ENCODE results near the gene NRBP1.

Gene NRBP1

GRCh38 chr2:27390822-27391679 is 37.4 kb upstream of the NRBP1 start:
- H2AFZ ChIP-seq (ENCODE audit: low read length): no peak overlapping the region
- H3K4me3 ChIP-seq (ENCODE audit: low read depth, low read length, poor library complexity, severe bottlenecking): no peak overlapping the region
- H4K20me1 ChIP-seq (ENCODE audit: insufficient read depth, low read length): no peaks in the 10 kb centered on the region
- no peaks in the 10 kb centered on the region for H3K27me3 ChIP-seq (ENCODE audit: insufficient read depth, low read length)
- H3K36me3 ChIP-seq (ENCODE audit: insufficient read depth, low read length): peaks cover 33% of the 10 kb centered on the region
- H3K9me2 ChIP-seq (ENCODE audit: low read depth, low read length): no peaks in the 10 kb centered on the region
- no peaks in the 10 kb centered on the region for H3F3A ChIP-seq (ENCODE audit: insufficient read depth, low read length)
- TF ChIP-seq EZH2 (IDR thresholded peaks at IDR 0.05; ENCODE audit: borderline replicate concordance, low read length): no peak
- TF ChIP-seq, protein P1, sequence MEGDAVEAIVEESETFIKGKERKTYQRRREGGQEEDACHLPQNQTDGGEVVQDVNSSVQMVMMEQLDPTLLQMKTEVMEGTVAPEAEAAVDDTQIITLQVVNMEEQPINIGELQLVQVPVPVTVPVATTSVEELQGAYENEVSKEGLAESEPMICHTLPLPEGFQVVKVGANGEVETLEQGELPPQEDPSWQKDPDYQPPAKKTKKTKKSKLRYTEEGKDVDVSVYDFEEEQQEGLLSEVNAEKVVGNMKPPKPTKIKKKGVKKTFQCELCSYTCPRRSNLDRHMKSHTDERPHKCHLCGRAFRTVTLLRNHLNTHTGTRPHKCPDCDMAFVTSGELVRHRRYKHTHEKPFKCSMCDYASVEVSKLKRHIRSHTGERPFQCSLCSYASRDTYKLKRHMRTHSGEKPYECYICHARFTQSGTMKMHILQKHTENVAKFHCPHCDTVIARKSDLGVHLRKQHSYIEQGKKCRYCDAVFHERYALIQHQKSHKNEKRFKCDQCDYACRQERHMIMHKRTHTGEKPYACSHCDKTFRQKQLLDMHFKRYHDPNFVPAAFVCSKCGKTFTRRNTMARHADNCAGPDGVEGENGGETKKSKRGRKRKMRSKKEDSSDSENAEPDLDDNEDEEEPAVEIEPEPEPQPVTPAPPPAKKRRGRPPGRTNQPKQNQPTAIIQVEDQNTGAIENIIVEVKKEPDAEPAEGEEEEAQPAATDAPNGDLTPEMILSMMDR (IDR thresholded peaks at IDR 0.05; ENCODE audit: low read length): no peak
- no peaks in the 10 kb centered on the region for H3K9me3 ChIP-seq (ENCODE audit: low read length)
- peaks cover 64% of the 10 kb centered on the region for H3K79me2 ChIP-seq (ENCODE audit: insufficient read depth, low read length)
- no peak overlapping the region for H3K9ac ChIP-seq (ENCODE audit: low read length)
- no peaks in the 10 kb centered on the region for H3K4me1 ChIP-seq (ENCODE audit: insufficient read depth, low read length, severe bottlenecking)
- no peak overlapping the region for H3K4me2 ChIP-seq (ENCODE audit: low read length)
- no peak overlapping the region for H3K27ac ChIP-seq (ENCODE audit: low read depth, low read length, poor library complexity, severe bottlenecking)

- peaks cover 31% of the 10 kb centered on the region for H3K36me3 ChIP-seq (ENCODE audit: insufficient read depth, low read length)
- no peaks in the 10 kb centered on the region for H4K20me1 ChIP-seq (ENCODE audit: insufficient read depth, low read length)
- no peak for TF ChIP-seq EZH2 (IDR thresholded peaks at IDR 0.05; ENCODE audit: borderline replicate concordance, low read length)
- TF ChIP-seq, protein P1 (IDR thresholded peaks at IDR 0.05; ENCODE audit: low read length): no peak
- no peak overlapping the region for H2AFZ ChIP-seq (ENCODE audit: low read length)
- H3K27me3 ChIP-seq (ENCODE audit: insufficient read depth, low read length): no peaks in the 10 kb centered on the region
- no peak overlapping the region for H3K27ac ChIP-seq (ENCODE audit: low read depth, low read length, poor library complexity, severe bottlenecking)
- H3K4me1 ChIP-seq (ENCODE audit: insufficient read depth, low read length, severe bottlenecking): no peaks in the 10 kb centered on the region
- no peak overlapping the region for H3K4me3 ChIP-seq (ENCODE audit: low read depth, low read length, poor library complexity, severe bottlenecking)
- H3K9ac ChIP-seq (ENCODE audit: low read length): no peak overlapping the region
- no peaks in the 10 kb centered on the region for H3K9me2 ChIP-seq (ENCODE audit: low read depth, low read length)
- no peak overlapping the region for H3K4me2 ChIP-seq (ENCODE audit: low read length)
- peaks cover 86% of the 10 kb centered on the region for H3K79me2 ChIP-seq (ENCODE audit: insufficient read depth, low read length)
- H3F3A ChIP-seq (ENCODE audit: insufficient read depth, low read length): no peaks in the 10 kb centered on the region
- no peaks in the 10 kb centered on the region for H3K9me3 ChIP-seq (ENCODE audit: low read length)
Observed at GRCh38 chr2:27393225-27393624, 35.2 kb upstream of the NRBP1 start.

GRCh38 chr2:27398962-27399361 is 29.5 kb upstream of the NRBP1 start:
- Histone ChIP-seq H3K9me2 (ENCODE audit: low read depth, low read length) (no peaks in the 10 kb centered on the region), H3K27me3 (ENCODE audit: insufficient read depth, low read length) (no peaks in the 10 kb centered on the region), H3K4me3 (ENCODE audit: low read depth, low read length, poor library complexity, severe bottlenecking) (no peak overlapping the region), H3K79me2 (ENCODE audit: insufficient read depth, low read length) (peaks cover 97% of the 10 kb centered on the region), H3K36me3 (ENCODE audit: insufficient read depth, low read length) (peaks cover 57% of the 10 kb centered on the region), H3K4me1 (ENCODE audit: insufficient read depth, low read length, severe bottlenecking) (no peaks in the 10 kb centered on the region), H3K27ac (ENCODE audit: low read depth, low read length, poor library complexity, severe bottlenecking) (no peak overlapping the region), H3F3A (ENCODE audit: insufficient read depth, low read length) (no peaks in the 10 kb centered on the region), H3K9ac (ENCODE audit: low read length) (no peak overlapping the region), H4K20me1 (ENCODE audit: insufficient read depth, low read length) (no peaks in the 10 kb centered on the region), H3K9me3 (ENCODE audit: low read length) (no peaks in the 10 kb centered on the region), H2AFZ (ENCODE audit: low read length) (no peak overlapping the region), H3K4me2 (ENCODE audit: low read length) (no peak overlapping the region)
- TF ChIP-seq, protein P1 (IDR thresholded peaks at IDR 0.05; ENCODE audit: low read length): no peak
- no peak for TF ChIP-seq EZH2 (IDR thresholded peaks at IDR 0.05; ENCODE audit: borderline replicate concordance, low read length)

Data from OCI-LY1 (cell line).